AG04449 (cell line): ENCODE results near the gene RGMA.

Source experiments
- CTCF ChIA-PET: fragments of 350-600 bp; formaldehyde crosslinking; extraction: SDS; loops from one replicate; lab custom pipeline; 2021; ENCODE audit warnings: antibody characterized with exemption; lab: Yijun Ruan, JAX
- POLR2A ChIA-PET: fragments of 400-600, 350-600 bp; formaldehyde crosslinking; extraction: SDS; loops from one replicate; lab custom pipeline; 2020; ENCODE audit warnings: antibody characterized with exemption, inconsistent platforms; lab: Yijun Ruan, JAX
- DNase-seq: peaks from one replicate; pipeline ENCODE4 v3.0.0-alpha.2; 2010; ENCODE audit warnings: low read depth, low spot score
- H3K4me3 ChIP-seq: 2 replicates; pipeline ENCODE4 v1.5.1; 2011; ENCODE audit warnings: low read depth, mild to moderate bottlenecking, control low read depth, low read length
- CTCF ChIP-seq: IDR thresholded peaks from one replicate; pipeline ENCODE4 v1.5.1; 2011; ENCODE audit warnings: mild to moderate bottlenecking, moderate library complexity, low read length, control low read depth, inconsistent platforms; ENCODE audit not compliant: insufficient read depth; ENCODE audit errors: missing control alignments

The RGMA gene

GRCh38 chr15:93103823-93104222, 14.8 kb upstream of the RGMA start:
- no peak for DNase-seq
- H3K4me3 ChIP-seq: no peak overlapping the region
- ChIA-PET POLR2A (no interaction called here), CTCF (interaction anchor here (2.9 kb wide), 1 partner anchor 16 kb away, joined by 13 read pairs; no protein-coding TSS in a partner anchor)
- no peak for TF ChIP-seq CTCF

DNA sequence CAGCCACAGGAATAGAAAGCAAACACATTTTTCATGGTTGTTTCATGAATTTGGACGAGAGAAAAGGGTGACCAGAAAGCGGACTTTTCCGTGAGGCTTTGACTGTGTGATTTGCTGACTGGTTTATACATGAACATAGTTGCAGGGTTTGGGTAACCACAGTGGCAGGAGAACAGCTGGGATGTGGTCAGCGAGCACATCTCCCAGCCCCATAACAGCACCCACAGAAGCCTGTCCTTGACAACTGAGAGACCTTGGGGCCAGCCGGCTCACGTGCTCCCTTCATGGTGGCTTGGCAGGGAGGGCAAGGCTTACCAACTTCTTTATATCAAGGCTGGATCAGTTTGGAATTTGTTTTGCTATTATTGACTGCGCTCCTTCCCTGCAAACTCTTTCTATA, 13.2 kb upstream of the RGMA start:
- POLR2A ChIA-PET: no interaction called here
- CTCF ChIA-PET: interaction anchor here (0.8 to 2.9 kb wide), 2 partner anchors 14 to 984 kb away, joined by 3 to 13 read pairs; no protein-coding TSS in a partner anchor
- no peak for TF ChIP-seq CTCF

DNA sequence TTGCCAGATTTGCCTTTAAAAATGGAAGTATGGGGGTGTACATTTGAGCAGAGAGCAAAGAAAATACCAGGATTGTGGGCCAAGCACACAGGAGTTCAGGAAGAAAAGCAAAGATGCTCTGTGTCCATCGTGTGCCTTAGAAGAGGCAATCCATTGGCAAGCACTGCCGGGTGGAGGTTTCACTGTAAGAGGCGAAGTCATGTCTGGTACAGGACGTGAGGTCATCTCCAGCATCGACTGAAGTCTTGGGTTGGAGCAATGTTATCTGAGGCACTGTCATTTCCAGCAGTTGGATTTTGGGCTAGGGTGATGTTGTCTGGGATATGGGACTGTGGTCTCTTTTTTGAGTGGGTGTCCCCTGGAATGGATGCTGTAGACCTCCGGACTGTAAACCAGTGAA, 4.8 kb upstream of the RGMA start:
- ChIA-PET POLR2A (no interaction called here), CTCF (no interaction called here)
- H3K4me3 ChIP-seq: no peak overlapping the region
- no peak for DNase-seq
- TF ChIP-seq CTCF: no peak

More for the DNA sequence above, 13.2 kb upstream of the RGMA start:
- DNase-seq: no peak
- H3K4me3 ChIP-seq: no peak overlapping the region

GRCh38 chr15:93091465-93091864, 2.5 kb upstream of the RGMA start:
- H3K4me3 ChIP-seq: no peak overlapping the region

GRCh38 chr15:93089727-93090305, 805 bp upstream of the RGMA start:
- no peak for TF ChIP-seq CTCF
- DNase-seq: no peak
- ChIA-PET CTCF (no interaction called here), POLR2A (no interaction called here)
- no peak overlapping the region for H3K4me3 ChIP-seq

More at GRCh38 chr15:93091465-93091864, 2.5 kb upstream of the RGMA start:
- CTCF ChIA-PET: interaction anchor here (1.0 to 1.8 kb wide), 3 partner anchors 10 to 1028 kb away, joined by 3 to 7 read pairs (median 3); no protein-coding TSS in a partner anchor
- TF ChIP-seq CTCF: no peak
- POLR2A ChIA-PET: no interaction called here
- DNase-seq: no peak

- H3K4me3 ChIP-seq: peak overlapping the region; percentile 32
- no peak for TF ChIP-seq CTCF
- POLR2A ChIA-PET: no interaction called here
- no peak for DNase-seq
- CTCF ChIA-PET: interaction anchor here (0.6 to 3.3 kb wide), 37 partner anchors 9 to 1238 kb away, joined by 3 to 64 read pairs (median 4); no protein-coding TSS in a partner anchor
Measured at GRCh38 chr15:93088200-93088980, 621 bp downstream of the RGMA start.
